ENCODE data around the gene TTC24.
A peak's percentile ranks its signal among the peaks of the same experiment; 100 is the strongest.

The TTC24 gene

DNA sequence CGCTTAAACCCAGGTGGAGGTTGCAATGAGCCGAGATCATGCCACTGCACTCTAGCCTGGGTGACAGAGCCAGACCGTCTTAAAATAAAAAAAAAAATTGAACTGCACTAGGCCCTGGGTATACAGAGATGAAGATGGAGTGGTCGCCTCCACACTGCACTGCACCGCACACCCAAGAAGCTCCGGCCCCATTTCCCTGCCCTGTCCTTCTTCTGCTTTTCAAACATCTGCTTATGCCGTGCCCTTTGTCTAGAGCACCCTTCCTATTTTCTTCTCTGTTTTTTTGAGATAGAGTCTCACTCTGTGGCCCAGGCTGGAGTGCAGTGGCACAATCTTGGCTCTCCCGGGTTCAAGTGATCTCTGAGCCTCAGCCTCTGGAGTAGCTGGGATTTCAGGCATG lies 24.6 kb upstream of the TTC24 start:
- DNase-seq, result no peak

DNA sequence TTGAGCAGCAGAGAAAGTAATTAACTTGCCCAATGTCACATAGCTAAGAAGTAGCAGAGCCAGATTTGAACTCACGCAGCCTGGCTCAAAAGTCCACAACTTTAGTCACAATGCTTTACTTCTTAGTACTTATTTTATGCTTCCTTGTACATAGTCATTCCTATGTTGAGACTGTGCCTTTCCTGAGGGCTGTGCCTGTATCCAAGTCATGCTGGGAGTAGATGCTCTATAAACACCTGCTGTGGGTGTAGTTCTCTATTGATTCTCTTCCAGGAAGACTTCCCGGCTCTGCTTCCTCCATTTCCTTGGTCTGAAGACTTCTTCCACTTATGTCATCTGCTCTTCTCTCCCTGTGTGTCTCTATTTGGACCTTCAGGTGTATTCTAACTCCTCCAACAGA lies 23.8 kb upstream of the TTC24 start:
- DNase-seq, result no peak

GRCh38 chr1:156556354-156556753 lies 23.2 kb upstream of the TTC24 start:
- DNase-seq, result no peak

DNA sequence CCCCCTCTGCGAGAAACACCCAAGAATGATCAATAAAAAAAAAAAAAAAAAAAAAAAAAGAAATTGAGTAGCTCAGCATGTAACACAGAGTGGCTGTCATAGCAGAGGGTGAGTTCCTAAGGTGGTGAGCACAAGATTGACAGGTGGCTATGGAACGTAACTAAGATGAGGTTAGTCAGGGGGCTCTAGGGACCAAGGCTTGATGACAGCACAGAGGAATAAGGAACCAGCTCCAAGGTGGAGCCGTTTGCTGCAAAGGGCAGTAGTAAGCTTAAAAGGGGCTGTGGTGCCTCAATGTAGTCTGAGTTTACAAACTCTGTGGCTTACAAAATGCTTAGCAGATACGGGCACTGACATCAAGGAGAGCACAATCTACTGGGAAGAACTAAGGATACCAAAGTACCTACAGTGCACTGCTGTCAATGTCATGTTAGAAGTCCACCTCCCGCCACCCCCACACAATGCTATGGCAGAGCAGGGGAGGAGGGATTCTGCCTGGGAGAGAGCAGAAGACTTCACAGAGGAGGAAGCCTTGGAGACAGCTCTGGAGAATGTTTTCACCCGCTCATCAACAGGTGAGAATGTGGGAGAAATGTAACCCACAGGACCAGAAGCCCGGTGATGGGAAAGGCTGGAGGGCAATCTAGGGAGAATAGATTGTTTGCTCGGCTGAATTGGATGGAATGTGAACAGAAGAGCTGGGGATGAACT lies 20.3 kb upstream of the TTC24 start:
- DNase-seq, result no peak

DNA sequence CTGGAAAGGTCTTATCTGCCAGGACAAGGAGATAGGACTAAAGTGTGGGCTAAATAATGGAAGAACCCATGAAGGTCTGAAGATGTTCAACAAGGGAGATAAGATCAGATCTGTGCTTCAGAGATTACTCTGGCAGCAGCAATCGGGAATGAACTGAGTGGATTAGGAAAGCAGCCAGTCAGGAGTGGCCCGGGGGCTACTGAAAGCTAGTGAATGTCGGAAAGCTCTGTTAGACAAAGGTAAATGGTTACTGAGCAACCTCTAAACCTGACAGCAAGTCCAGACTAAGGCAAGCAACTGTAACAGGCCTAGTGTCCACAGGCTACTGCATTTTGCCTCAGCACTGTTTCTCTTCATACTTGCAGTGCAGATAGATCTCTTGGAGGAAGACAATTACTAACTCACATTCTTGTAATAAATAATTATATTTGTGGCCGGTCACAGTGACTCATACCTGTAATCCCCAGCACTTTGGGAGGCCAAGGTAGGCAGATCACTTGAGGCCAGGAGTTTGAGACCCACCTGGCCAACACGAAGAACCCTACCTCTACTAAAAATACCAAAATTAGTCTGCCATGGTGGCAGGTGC lies 19.6 kb upstream of the TTC24 start:
- DNase-seq, result no peak

DNA sequence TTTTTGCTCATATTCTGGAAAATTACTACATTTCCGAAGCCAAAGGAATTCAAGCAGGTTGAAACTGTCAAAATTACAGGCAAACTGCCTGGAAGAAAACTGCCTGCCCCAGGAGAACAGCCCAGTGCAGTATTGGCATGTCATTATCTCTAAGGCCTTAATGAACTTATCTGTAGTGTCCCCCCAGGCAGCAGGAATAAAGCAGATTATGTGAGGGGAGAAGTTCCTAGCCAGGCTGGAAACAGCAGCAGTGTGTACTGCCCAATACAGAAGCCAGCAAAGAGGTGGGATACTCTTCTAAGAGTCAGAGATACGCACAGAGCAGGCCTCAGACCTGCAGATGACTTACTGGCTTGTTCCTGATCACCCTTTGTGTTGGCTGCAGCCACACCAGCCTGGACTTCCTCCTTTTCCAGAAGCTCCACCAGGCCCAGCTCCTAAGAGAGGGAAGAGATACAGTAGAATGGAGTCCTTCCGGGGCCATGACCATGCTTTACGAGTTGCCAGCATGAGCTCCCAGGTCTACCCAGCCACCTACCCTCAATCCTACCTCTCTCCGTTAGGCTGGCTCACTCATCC lies 18.8 kb upstream of the TTC24 start:
- DNase-seq, result no peak

GRCh38 chr1:156565519-156565918 lies 14.0 kb upstream of the TTC24 start:
- no peak for DNase-seq

DNA sequence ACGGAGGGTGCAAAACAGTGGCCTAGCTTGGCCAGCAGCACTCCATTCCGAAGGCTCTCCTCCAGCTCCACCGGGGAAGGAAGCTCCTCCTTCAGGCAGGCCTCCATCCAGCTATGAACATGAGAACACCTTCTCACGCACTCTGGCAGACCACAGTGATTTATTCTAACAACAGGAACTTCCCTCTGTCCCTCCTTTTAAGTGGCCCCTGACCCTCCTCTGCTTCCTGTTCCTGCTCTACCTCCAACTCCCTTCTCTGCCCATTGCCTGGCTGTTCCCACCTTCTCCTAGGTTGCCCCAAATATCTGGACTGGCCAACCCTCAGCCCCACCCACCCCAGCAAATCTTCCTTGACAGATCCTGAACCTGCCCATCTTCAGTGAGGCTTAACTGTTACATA lies 13.1 kb upstream of the TTC24 start:
- DNase-seq, result no peak

- peak; percentile 91 for DNase-seq
Measured at GRCh38 chr1:156571261-156571852, 8.2 kb upstream of the TTC24 start.

DNA sequence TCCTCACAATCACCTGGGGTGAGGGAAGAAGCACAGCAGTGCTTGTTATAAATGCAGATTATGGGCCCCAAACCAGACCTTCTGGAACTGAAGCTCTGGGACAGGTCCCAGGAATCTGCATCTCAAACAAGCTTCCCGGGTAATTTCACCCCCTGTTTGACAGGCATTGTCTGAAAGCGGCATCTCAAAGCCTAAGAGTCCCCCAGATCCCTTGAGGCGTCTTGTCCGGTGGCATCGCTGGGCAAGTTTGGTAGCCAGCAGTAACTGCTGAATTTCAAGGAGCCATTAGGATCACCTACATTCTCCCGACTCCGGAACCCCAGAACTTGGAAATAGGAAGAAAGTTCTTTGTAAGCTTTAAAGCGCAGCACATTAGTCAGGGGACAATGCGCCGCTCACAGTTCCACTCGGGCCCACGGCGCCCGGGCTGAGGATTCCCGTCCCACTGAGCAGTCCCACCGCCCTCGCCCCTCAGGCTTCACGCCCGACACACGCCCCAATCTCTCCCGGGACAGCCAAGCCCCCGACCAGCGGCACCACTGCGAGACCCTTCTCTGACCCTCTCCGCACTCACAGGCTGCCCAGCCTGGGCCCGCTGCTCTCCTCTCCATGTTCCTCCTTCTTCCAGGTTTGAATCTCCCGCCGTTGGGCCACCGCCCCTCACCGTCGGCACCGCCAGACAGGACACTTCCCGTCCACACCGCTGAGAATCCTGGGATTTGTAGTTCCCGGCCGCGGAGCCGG lies 7.4 kb upstream of the TTC24 start, which contains the start of gene IQGAP3:
IQGAP3 (minus strand) TSS at position 647 of the 744 bp plus-strand sequence; CDS start at position 611, 36 bp downstream.
- DNase-seq, result peak; percentile 82

- DNase-seq, result no peak
Measured at GRCh38 chr1:156572663-156573018, 6.9 kb upstream of the TTC24 start.

GRCh38 chr1:156574039-156574633 lies 5.4 kb upstream of the TTC24 start:
- DNase-seq, result no peak

DNA sequence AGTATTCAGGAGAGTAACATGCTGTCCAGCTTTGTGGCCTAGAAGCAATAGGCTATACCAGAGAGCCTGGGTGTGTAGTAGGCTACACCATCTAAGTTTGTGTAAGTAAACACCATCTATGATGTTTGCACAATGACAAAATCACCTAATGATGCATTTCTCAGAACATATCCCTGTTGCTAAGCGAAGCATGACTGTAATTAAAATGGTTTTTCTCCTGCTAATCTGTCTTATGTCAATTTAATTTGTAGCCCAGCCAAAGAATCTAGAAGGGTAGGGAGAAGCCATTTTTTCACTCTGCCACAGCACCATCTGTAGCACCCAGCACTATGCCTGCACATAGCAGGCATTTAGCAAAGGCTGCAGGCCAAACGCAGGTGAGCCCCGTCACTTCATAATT lies 2.0 kb upstream of the TTC24 start:
- DNase-seq, result no peak

DNA sequence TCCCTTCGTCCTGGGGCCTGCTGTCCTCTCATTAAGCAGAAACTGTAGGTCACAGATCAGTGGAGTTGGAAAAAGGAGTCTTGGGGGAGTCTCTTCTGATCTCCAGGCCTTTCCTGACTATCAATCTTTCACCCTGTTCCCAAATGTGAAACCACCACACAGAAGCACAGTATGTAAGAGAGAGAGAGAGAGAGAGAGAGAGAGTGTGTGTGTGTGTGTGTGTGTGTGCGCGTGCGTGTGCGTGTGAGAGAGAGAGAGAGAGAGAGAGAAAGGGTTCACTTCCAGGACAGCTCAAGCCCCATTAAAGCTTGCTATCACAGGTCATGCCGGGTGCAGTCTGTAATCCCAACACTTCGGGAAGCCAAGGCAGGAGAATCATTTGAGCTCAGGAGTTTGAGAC lies 1.5 kb upstream of the TTC24 start:
- DNase-seq, result no peak

GRCh38 chr1:156581661-156582387 lies 2.3 kb downstream of the TTC24 start:
- DNase-seq, result no peak

DNA sequence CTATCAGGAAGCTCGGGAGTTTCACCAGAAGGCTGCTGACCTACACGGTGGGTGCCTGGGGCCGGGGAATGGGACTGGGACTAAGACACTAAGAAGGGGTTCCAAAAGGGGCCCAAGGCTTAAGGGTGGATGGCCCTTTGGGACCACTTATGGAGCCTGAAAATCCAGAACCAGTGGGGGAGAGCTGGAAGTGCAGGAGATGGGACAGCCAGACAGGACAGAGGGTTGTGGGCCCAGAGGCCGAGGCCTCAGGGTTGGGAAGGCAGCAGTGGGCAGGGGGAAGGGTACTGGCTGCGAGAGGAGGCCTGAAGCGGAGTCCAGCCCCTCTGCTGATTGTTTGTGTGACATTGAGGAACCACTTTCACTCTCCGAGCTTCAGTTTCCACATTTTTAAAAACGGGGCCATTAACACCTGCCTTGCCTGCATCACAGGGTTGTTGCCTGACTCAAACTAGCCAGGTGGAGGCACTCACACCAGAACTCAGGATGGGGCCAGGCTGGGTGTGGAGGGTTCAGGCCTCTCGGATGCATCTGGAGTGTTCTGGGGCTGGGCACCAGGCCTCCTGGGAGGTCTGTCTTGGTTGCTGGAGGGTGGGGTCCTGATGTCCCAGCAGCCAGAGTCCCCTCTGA lies 3.0 kb downstream of the TTC24 start:
- no peak for DNase-seq

DNA sequence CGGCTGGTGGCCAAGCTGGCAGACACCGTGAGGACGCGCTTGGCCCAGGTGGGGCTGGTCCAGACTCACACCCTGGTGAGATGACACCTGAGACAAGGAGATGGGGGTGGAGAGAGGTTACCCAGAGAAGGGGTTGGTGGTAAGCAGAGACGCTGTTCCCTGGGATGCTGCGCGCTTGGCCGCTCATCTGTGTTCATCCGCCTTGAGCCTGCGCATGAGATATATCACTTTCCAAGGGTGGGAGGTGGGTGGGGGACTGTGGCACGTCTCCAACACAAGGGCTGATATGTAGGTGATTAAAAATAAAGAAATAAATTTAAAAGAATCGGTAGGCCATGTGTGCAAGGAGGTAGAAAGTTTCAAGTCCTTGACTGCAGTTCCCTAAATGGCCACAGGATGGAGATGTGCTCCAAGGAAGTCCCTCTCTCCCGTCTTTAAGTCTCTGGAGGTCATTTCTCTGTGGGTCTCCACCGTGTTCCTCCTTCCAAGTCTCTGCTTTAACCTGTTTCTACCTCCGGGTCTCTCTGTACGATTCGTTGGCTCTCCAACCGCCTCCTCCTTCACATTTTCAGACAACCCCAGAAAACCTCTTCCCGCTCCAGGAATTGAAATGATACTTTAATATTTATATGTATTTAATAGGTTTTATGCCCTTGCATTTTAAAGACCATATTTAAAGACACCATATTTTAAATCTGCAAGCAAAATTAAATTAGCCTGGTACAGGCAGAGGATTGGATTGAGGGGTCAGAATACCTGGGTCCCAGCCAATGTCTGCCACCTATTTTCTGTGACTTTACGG lies 4.5 kb downstream of the TTC24 start:
- DNase-seq, result peak; percentile 71

- no peak for DNase-seq
Measured at GRCh38 chr1:156584813-156585212, 5.3 kb downstream of the TTC24 start.

GRCh38 chr1:156586323-156586722 lies 6.8 kb downstream of the TTC24 start:
- DNase-seq, result no peak

- no peak for DNase-seq
Measured at GRCh38 chr1:156586892-156587477, 7.5 kb downstream of the TTC24 start.
